ENCODE results near the gene RAB14.

- no peak for TF ChIP-seq PBX3 (IDR thresholded peaks at IDR 0.05; ENCODE audit: insufficient replicate concordance, low read depth, low read length)
- no peak for TF ChIP-seq ZSCAN29 (IDR thresholded peaks at IDR 0.05)
- no peak; a peak in 2 of 4 replicates for TF ChIP-seq BHLHE40 (IDR thresholded peaks at IDR 0.05; ENCODE audit: borderline replicate concordance in 1 of 2, low read depth in 2 of 2, low read length in 1 of 2)
- peak; percentile 92 to 96 (median 96); a peak in 5 of 6 replicates for TF ChIP-seq CTCF (IDR thresholded peaks at IDR 0.05 in 2 of 3, conservative IDR thresholded peaks at IDR 0.05 in 1 of 3; ENCODE audit: control insufficient read depth in 2 of 3, extremely low read depth in 1 of 3, insufficient read depth in 1 of 3, low read depth in 3 of 3, low read length in 3 of 3)
- no peak for TF ChIP-seq EZH2 (IDR thresholded peaks at IDR 0.05; ENCODE audit: borderline replicate concordance, control insufficient read depth, low read depth, low read length)
- TF ChIP-seq CBFB (IDR thresholded peaks at IDR 0.05; ENCODE audit: low read depth), result 0 out of 2 replicates have a peak, but pooled peaks have one; percentile 32
Measured at GRCh38 chr9:121213136-121213806, 11.6 kb upstream of the RAB14 start.
